H4 (cell line): ENCODE results near the gene OR2H2. TPM values are rescaled to one million over a fixed set of nuclear protein-coding genes. Genes with fewer than 3 reads are reported as not detected.

Experiments
- DNase-seq: peaks from one replicate; pipeline ENCODE4 v3.0.0-alpha.2; 2015; ENCODE audit warnings: low spot score
- total RNA-seq: library from RNA; depleted of rRNA; stranded (reverse); fragments of >200 nt; shearing (Covaris generic); gene quantifications from 2 replicates; pipeline ENCODE4 v1.2.3, GENCODE V29; 2014; rRNA removed

OR2H2 gene
- not detected in 2 replicates for total RNA-seq

GRCh38 chr6:29584821-29585220 lies at the start of gene OR2H2:
OR2H2 (plus strand) TSS chr6:29585121; CDS start chr6:29587945, 2,824 bp downstream.
- DNase-seq, result no peak

GRCh38 chr6:29537714-29538403 lies 47.1 kb upstream of the OR2H2 start:
- DNase-seq, result no peak

GRCh38 chr6:29547573-29547972 lies 37.3 kb upstream of the OR2H2 start:
- DNase-seq, result no peak

GRCh38 chr6:29552512-29553051 lies 32.3 kb upstream of the OR2H2 start:
- DNase-seq, result no peak

GRCh38 chr6:29553268-29554057 lies 31.5 kb upstream of the OR2H2 start:
- no peak for DNase-seq

- no peak for DNase-seq
Observed at GRCh38 chr6:29554764-29555163, 30.2 kb upstream of the OR2H2 start.

GRCh38 chr6:29557320-29557719 lies 27.6 kb upstream of the OR2H2 start:
- no peak for DNase-seq

GRCh38 chr6:29558439-29559079 lies 26.4 kb upstream of the OR2H2 start:
- no peak for DNase-seq

- DNase-seq, result no peak
Observed at GRCh38 chr6:29559524-29560287, 25.2 kb upstream of the OR2H2 start, which contains the start of gene UBD. UBD (minus strand) TSS chr6:29559732; CDS start chr6:29559701, 31 bp downstream.

- no peak for DNase-seq
Observed at GRCh38 chr6:29561091-29561490, 23.8 kb upstream of the OR2H2 start.

GRCh38 chr6:29561606-29562181 lies 23.2 kb upstream of the OR2H2 start:
- peak; percentile 14 for DNase-seq

GRCh38 chr6:29563435-29563965 lies 21.4 kb upstream of the OR2H2 start:
- DNase-seq, result no peak

GRCh38 chr6:29564875-29565274 lies 20.0 kb upstream of the OR2H2 start:
- no peak for DNase-seq

- DNase-seq, result no peak
Observed at GRCh38 chr6:29566856-29567255, 18.1 kb upstream of the OR2H2 start.

GRCh38 chr6:29567541-29567940 lies 17.4 kb upstream of the OR2H2 start:
- DNase-seq, result no peak

GRCh38 chr6:29567991-29568390 lies 16.9 kb upstream of the OR2H2 start:
- DNase-seq, result peak; percentile 51

- no peak for DNase-seq
Observed at GRCh38 chr6:29576056-29576455, 8.9 kb upstream of the OR2H2 start.

- no peak for DNase-seq
Observed at GRCh38 chr6:29577544-29577943, 7.4 kb upstream of the OR2H2 start.

- DNase-seq, result peak; percentile 47
Observed at GRCh38 chr6:29589423-29590048, 4.6 kb downstream of the OR2H2 start.

GRCh38 chr6:29590218-29590808 lies 5.4 kb downstream of the OR2H2 start:
- no peak for DNase-seq
